Myocyte (in vitro differentiated cells): ENCODE results near the gene DMRTB1. TPM values are rescaled to one million over a fixed set of nuclear protein-coding genes. Genes with fewer than 3 reads are reported as not detected.

Source experiments
- DNase-seq: peaks from one replicate; pipeline ENCODE4 v3.0.0-alpha.2; 2012; ENCODE audit warnings: low read depth
- polyA plus RNA-seq: library from polyadenylated mRNA; unstranded; fragments of >200 nt; gene quantifications from one replicate; pipeline ENCODE4 v1.2.1, GENCODE V29; 2012; ENCODE audit warnings: missing spikeins
- total RNA-seq: library from RNA; depleted of rRNA; stranded (reverse); fragments of >200 nt; gene quantifications from 2 replicates; pipeline ENCODE4 v1.2.3, GENCODE V29; 2014

DMRTB1 gene
- total RNA-seq: not detected in 2 replicates
- polyA plus RNA-seq: not detected

DNA sequence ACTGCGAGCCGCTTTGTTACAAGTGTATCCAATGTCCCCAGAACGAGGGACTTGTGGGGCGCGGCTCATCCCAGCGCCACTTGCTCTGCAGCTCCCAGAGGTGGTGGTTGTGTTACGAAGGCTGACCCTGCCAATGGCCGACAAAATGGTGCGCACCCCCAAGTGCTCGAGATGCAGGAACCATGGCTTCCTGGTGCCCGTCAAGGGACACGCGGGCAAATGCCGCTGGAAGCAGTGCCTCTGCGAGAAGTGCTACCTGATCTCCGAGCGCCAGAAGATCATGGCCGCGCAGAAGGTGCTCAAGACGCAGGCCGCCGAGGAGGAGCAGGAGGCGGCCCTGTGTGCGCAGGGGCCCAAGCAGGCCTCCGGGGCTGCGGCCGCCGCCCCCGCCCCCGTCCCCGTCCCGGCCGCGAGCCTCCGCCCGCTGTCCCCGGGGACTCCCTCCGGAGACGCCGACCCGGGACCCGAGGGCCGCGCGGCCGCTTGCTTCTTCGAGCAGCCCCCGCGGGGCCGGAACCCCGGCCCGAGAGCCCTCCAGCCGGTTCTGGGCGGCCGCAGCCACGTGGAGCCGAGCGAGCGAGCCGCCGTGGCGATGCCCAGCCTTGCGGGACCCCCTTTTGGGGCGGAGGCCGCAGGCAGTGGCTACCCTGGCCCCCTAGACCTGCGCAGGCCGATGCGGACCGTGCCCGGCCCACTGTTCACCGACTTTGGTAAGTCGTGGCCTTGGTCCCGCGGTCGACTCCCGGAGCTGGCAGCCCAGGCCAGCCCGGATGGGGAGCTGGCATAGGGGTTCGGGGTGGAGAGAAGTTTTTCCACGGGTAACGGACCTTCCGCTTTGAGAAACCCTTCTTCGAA, at the start of gene DMRTB1:
TSS of gene DMRTB1 (plus strand) at position 79 of the 855 bp plus-strand sequence. CDS start at position 134, 55 bp downstream.
- DNase-seq: no peak

DNA sequence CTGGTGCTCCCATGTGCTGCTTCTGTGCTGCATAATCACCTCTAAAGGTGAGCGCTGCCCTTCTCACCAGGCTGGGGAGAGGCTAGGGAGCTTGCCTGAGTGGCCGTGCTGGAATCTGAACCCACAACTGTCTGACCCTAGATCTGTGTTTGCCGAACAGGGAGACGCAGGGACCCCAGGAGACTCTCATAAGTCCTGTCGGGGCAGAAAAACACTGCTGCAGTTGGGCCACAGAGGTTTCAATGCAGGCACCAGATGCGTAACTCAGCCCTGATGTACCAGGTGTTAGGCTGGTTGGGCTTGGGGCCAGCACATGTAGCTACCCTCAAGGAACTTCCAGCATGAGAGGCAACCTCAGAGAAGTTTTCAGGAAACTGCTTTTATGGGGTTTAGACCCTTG, 49.5 kb upstream of the DMRTB1 start:
- DNase-seq: no peak

DNA sequence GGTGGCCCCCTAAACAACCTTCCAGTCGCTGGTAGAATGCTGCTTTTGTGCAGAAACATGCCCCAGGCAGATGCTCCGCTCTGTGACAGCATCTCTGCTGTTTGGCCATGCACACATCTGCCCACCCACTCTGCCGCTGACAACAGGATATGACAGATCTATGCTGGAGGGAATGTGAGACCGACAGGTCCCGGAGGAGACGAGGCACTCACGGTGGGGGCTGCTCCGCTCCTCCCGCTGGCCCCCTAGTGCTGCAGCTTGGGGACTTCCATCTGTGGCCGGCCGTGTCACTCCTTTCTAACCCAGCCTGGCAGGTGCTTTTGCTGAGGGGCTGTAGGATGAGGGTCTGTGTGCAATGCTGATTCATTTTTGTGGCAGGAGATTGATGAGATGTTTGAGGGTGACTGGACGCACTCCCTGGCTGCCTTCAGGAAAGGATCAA, 49.1 kb upstream of the DMRTB1 start:
- DNase-seq: peak; percentile 27

DNA sequence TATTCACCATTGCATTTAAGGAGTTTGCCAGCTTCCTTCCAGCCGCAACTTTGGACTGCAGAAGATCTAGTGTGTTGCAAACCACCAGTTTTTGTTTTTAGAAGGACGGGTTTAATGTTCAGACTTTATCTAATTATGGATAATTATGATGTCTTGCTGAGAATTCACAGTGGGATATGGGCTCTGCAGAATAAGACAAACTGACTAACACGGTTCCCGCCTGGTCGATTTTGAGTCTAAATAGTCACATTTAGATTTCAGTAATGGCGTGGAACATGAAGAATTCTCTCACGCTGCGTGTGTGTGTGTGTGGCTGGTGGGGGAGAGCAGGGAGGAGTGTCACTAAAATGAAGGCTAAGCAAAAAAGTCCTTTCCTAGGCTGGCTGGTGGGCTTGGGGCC, 48.5 kb upstream of the DMRTB1 start:
- DNase-seq: no peak

DNA sequence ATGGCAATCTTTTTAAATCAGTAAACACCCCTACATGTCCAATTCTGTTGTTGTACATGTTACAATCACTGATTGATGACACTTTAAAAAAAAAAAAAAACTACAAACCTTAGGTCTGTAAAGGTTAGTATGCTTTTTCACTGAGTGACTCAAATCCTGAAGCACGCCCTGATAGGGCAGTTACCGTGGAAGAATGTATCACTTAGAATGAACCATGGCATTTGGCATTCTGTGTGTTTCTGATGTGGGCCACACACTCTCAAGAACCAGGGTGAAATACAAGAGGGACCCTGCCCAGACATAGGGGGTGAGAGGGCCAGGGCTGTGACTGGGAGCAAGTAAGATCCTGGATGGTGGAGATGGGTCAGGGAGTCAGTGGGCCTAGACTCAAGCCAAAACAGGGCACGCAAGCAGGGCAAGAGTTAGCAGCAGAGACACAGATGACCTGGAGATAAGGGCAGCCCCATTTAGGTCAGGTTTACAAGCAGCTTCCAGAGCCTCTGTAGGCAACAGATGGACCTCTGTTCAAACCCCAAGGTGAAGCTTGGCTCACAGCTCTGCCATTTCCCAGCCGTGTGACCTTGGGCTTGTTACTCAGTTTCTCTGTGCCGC, 47.6 kb upstream of the DMRTB1 start:
- no peak for DNase-seq

DNA sequence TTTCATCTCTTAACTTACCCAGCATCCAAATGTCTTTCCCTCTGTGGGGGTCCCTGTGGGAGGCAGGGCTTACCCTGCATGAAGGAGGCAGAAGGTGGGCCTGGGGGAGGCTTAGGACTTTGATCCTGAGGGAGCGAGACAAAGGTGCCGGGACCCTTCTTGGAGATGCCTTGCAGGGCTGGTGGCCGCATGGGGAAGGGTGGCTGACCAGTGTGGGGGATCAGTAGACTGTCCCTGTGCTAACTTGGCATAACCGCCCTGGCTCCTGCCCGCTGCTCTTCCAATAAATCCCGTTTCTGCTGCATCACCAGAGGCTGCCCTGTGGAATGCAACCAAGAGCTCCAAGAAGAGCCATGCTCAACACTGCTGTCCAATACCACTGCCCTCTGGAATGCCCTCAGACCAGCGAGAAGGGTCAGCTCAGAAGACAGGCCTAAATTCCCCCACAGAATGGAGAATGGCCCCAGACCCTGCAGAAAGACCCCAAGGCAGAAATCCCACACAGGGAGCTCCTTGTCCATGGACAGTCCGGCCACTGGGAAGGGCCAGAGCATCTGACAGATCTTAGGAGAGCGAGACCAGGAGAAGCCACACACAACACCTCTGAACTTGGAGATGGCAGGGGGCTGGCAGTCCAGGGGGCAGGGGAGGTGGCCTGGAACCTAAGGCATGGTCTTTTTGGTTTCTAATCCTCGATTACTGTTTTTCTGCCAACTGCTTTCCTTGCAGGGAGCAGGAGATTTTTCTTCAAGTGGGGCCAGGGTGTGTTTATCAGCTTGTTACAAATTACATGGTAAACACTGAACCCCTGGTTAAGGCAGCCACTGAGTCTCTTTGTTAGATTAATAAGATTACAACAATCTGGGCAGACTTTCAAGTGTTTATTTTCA, 46.7 kb upstream of the DMRTB1 start:
- DNase-seq: peak; percentile 63

DNA sequence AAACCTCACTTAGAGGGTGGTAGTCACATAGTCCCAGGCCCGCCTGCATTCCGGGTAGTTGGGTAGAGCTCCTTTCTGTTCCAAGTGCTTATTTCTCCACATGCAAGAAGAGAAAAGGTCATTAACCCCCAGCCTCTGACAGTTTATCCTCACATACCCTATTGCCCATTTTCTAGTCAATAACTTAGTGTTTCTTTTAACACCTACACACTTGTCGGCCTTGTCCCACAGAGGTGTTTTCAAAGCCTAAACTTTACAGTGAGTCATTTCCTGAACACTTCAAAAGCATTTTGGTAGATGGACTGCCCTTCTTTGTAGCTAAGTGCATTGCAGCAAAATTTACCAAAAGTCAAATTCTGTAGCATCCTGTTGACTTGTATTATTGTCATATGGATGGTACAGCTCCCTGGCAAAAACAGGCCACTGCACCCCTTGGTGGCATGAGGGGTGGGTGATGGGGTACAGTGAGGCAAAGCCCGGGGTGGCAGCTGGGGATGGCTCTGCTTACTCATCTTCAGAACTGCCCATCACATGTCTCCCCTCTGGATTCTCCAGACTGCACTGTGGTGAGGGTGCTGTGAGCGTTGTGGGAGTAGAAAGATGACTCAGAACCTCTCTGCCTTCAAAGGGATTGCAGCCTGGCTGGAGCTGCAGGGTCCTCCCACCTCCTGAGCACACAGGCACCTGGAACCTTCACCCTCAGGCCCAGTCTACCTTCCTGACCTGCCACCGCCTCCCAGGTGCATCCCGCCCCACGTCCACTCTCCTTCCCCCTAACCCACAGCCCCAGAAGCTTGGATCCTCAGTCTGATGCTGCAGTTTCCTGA, 45.8 kb upstream of the DMRTB1 start:
- DNase-seq: peak; percentile 93

DNA sequence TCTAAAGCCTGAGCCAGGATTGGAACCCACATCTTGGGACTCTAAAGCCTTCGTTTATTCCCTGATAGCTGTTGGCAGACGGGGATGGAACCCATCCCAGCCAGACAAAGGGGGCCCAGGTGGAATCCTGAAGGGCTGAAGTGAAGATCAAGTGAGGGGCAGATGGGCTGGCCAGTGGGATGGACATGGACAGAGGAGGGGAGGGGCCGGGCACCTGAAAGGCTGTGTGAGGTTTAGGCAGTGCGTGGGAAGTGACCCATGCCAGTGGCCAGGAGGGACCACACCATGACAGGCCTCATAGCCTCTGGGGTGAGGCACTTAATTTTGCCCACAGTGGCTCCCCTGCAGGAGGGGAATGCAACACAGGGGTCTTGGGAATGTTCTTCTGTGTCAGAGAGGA, 44.6 kb upstream of the DMRTB1 start:
- no peak for DNase-seq

DNA sequence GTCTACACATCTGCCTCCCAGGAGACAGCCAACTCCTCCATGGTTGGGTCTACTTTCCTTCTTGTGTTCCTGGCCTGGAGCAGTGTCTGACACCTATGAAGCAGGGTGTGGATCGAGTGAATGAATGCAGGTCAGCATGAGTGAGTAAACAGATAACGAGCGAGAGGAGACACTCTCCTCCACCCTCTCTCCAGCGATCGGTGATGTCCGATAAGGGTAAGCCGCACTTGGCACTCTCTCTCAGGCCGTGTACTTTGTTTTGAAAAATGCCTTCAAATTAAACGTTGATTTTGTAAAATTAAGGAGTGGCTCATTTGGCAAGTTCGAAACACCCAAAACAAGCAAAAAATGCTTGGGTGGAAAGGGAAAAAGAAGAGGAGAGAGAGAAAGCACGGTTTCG, 43.8 kb upstream of the DMRTB1 start:
- DNase-seq: no peak

DNA sequence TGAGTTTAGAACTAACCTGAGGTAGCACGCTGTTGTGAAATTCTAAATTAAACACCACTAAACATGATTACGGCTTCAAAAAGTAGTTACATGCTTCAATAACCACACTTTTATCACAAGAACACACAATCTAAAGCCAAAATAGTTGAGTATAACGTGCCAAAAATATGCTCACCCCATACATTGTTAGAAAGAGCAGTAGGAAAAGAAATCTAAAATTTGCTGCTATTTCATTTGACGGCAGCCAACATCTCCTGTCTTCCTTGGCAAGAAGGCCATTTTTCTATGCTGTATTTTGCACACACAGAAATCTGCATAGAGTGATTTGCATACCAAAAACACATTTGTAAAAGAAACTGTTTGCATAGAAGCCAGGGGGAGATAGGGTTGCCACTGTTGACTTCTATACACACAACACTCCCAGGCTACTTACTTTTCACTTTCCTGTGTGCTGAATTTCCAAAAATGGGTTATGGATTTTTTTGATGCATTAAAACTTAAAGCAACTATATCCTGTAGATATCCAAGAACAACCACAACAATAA, 42.9 kb upstream of the DMRTB1 start:
- DNase-seq: no peak

DNA sequence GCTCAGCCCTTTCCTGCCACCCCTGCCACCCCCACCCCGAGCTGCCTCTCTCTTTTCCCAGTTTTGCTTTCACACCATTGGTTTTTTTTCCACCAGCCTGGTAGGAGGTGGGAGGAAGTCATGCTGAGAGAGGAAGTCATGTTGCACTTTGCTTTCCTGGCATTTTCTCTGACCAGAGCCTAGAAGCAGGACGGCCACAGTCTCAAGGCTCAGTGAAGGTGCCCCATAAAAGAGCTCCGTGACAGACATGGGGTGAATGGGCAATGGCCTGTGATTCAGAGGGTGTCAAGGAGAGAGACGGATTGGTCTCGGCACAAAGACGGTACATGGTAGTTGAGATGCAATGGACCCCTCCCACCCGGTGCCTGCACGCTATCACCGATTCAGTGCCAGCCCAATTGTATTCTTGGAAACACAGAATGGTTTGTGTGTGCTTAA, 42.1 kb upstream of the DMRTB1 start:
- DNase-seq: no peak

DNA sequence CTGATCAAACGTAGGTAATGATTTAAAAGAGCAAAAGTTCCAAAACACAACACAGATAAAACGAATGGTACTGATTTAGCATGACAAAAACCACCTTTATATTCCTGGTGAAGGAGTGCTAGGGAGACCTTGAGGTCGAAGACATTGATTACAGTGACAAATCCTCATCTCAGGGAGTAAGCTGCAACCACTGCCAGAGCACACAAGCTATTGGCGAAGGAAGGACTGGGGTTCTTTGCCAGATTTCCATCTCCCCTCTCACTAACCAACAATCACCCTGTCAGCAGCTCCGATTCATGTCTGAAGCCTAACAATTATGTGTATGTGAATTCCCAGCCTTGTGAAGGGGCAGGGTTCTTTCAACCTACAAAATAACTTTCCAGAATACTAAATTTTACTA, 40.2 kb upstream of the DMRTB1 start:
- no peak for DNase-seq

DNA sequence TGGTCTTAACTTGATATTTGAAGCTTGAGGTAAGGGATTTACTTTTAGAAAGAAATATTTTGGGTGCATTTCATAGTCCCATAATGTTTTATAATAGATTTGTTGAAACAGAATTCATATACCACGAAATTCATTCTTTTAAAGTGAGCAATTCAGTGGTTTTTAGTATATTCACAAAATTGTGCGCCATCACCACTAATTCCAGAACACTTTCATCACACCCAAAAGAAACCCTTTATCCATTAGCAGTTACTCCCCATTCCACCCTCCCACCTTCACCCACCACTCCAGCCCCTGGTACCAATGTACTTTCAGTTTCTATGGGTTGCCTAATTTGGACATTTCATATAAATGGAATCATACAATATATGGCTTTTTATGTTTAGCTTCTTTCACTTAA, 38.9 kb upstream of the DMRTB1 start:
- no peak for DNase-seq

DNA sequence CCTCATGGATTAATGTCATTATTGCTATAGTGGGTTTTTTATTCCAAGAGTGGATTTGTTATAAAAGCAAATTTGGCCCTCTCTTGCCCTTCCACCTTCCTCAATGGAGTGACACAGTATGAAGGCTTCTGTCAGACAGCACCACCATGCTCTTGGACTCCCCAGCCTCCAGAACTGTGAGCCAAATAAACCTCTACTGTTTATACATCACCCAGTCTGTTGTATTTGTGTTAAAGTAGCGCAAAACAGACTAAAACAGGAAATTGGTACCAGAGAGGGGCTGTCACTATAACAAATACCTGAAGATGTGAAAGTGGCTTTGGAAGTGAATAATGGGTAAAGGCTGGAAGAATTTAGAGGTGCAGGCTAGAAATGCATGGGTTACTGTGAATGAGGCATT, 38.0 kb upstream of the DMRTB1 start:
- DNase-seq: no peak

DNA sequence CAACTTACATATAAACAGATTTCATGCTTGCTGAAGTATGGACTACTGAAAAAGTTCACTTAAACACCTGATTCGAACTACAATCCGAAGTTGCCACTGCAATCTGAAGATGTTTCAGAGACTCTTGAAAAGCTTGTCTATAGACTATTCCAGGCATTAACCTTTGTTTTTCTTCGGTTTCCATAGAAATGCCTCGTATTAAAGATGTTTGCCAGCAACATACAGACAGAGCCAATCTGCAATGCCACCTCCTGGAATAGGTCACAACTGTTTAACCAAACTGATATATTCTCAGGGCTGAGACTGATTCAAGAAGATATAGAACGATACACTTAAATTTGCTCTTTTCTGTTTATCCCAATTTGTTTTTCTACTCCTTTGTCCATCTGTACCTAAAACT, 28.9 kb upstream of the DMRTB1 start:
- DNase-seq: no peak

DNA sequence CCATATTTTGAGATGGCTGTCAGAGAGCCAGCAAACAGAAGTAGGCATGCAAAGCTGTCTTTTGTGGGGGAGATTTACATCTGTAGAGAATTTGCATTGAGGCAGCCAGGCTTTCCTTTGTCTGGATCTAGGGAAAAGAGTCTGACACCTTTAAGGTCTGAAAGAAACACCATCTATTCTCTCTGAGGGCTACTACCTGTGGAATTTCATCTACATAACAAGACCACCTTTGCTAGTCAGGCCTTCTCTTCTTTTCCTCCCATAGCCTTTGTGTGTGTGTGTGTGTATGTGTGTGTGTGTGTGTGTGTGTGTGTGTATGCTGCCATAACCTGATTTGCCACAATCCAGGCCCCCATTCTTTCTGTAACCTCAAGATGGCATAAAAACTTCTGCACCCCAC, 28.4 kb upstream of the DMRTB1 start:
- no peak for DNase-seq

DNA sequence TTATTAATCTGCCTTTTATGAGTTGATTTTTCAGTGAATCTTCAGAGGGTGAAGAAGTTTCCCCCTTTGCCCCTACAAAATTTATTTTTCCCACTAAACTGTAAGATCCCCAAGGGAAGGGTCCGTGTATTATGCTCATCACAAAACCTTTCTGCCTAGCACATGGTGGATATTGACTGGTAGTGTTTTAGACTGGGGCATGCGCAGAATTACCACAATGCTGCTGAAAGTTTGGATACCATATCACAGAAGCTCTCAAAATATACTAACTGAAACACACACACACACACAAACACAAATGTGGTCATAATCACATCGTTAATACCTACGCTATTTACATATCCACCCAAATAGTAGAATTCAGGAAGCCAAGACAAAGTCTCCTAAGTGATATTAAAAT, 28.0 kb upstream of the DMRTB1 start:
- no peak for DNase-seq

DNA sequence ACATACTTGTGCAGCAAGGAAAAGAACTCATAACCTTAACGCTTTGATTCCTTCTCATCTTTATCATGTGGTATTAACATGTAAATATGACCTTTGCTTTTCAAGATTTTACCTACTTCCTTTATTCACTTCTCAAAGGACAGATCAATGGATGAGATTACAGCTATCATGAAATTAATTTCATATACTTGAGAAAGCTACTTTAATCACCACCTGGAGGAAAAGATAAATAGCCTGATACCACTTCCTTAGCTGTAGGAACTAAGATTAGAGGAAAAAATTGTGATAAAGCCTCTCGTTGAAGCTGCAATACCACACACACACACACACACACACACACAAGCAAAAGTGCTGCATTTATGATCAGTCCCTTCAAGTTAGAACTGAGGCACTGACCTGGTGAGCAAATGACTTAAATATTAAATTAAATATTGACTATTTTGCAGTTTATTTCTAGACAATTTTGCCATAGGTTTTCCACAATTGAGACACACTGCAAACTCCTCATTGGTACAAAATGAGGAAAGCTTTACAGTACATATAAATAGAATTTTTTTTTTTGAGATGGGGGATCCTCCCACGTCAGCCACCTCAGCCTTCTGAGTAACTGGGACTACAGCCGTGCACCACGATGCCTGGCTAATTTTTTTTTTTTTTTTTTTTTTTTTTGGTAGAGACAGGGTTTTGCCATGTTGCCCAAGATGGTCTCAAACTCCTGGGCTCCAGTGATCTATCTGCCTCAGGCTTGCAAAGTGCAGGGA, 27.2 kb upstream of the DMRTB1 start:
- DNase-seq: no peak

DNA sequence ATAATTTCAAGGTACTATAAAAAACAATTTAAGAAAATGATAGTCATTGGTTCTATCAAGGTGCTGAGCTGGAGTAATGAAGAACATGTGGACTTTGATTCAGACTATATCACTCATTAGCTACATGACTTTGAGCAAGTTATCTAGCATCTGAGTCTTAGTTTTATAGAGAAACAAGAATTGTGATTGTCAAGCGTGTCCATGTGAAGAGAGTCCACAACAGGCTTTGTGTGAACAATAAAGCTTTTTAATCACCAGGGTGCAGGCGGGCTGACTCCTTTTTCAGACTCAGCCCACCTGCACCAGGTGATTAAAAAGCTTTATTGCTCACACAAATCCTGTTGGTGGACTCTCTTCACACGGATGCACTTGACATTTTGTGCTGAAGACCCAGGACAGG, 26.6 kb upstream of the DMRTB1 start:
- DNase-seq: no peak
